Right lobe of liver (tissue), 4 donors: ENCODE results near the gene PRPF19.

Experiments used
- CTCF ChIP-seq, 4 donors: fragments of 200-600 bp in 3 of 4; fragments of 450-650 bp in 1 of 4; IDR thresholded peaks; one replicate each; pipeline versions ENCODE4 v1.5.1 to v1.8.0; 2016 to 2022; ENCODE audit warnings: antibody characterized with exemption in 4 of 4, mild to moderate bottlenecking in 2 of 4
- POLR2A ChIP-seq: fragments of 450-650 bp; IDR thresholded peaks from one replicate; pipeline ENCODE4 v1.6.1; 2017; ENCODE audit warnings: antibody characterized with exemption, mild to moderate bottlenecking
- donor health status: DM: no; HTN: no; CAD: no.
- donor health status: DM: no; HTN: no; CAD: no.
- donor health status: DM: no; HTN: yes; CAD: no.

- TF ChIP-seq CTCF (IDR thresholded peaks at IDR 0.05) (no peak), POLR2A (no peak)
These were observed 13.6 kb upstream of the PRPF19 start for GRCh38 chr11:60919956-60920355.
